Heart left ventricle (tissue), 16 donors: ENCODE data around the gene CYP4F11. TPM values are rescaled to one million over a fixed set of nuclear protein-coding genes. Genes with fewer than 3 reads are reported as not detected.
"Not testable (repeated sequence)": the region's sequence is repeated elsewhere in the genome, so short reads cannot be mapped to it uniquely, and the experiment has no call there.

Experiments used
- ATAC-seq, 4 donors: fragments of 200-7000 bp; cut with Tn5 transposase; one replicate each; pipeline ENCODE4 v1.9.1; 2020 to 2022; ENCODE audit warnings: moderate library complexity in 4 of 4, mild to moderate bottlenecking in 3 of 4, moderate number of reproducible peaks in 1 of 4
- DNase-seq, 5 donors: peaks; one replicate each; pipeline ENCODE4 v3.0.0-alpha.2; 2020
- H3K27ac ChIP-seq, 12 donors: fragments of 200-600 bp; sonication (generic) in 4 of 12; one replicate each; pipeline versions ENCODE4 v1.5.0 to v1.8.0; 2016 to 2022; ENCODE audit warnings: mild to moderate bottlenecking in 2 of 12
- H3K27me3 ChIP-seq, 9 donors: fragments of 200-600 bp; sonication (generic) in 2 of 9; one replicate each; pipeline versions ENCODE4 v1.5.1 to v1.8.0; 2016 to 2022; ENCODE audit warnings: mild to moderate bottlenecking in 3 of 9
- H3K36me3 ChIP-seq, 9 donors: fragments of 200-600 bp; sonication (generic) in 2 of 9; one replicate each; pipeline versions ENCODE4 v1.5.0 to v1.8.0; 2018 to 2022; ENCODE audit warnings: mild to moderate bottlenecking in 2 of 9
- H3K4me1 ChIP-seq, 12 donors: fragments of 200-600 bp; sonication (generic) in 4 of 12; one replicate each; pipeline versions ENCODE4 v1.5.0 to v1.8.0; 2016 to 2022; ENCODE audit warnings: mild to moderate bottlenecking in 3 of 12
- H3K4me3 ChIP-seq, 12 donors: fragments of 200-600 bp; sonication (generic) in 4 of 12; one replicate each; pipeline versions ENCODE4 v1.5.0 to v1.8.0; 2017 to 2022; ENCODE audit warnings: mild to moderate bottlenecking in 9 of 12, moderate library complexity in 4 of 12
- H3K9me3 ChIP-seq, 12 donors: fragments of 200-600 bp; sonication (generic) in 4 of 12; one replicate each; pipeline versions ENCODE4 v1.5.0 to v1.8.0; 2016 to 2022; ENCODE audit warnings: mild to moderate bottlenecking in 1 of 12
- POLR2A ChIP-seq, 2 donors: fragments of 450-650 bp; IDR thresholded peaks; one replicate each; pipeline ENCODE4 v1.6.1; 2017; ENCODE audit warnings: antibody characterized with exemption in 2 of 2, mild to moderate bottlenecking in 2 of 2, moderate library complexity in 2 of 2
- WGBS, 4 donors: extraction: QIAGEN DNeasy Blood & Tissue Kit in 2 of 4; methylation state at CpG; one replicate each; pipeline versions ENCODE4 v1.1.5 to v1.1.7; 2013 to 2018; 5-methylcytosine and 5-hydroxymethylcytosine counted together
- intact Hi-C, 10 donors: fragments of 100-400 bp; cut with DNase I; formaldehyde crosslinking; loops; one replicate each; pipeline versions ENCODE4 v1.11.1 to v1.14.2; 2022
- polyA plus RNA-seq, 2 donors: library from polyadenylated mRNA; stranded (reverse); fragments of 200-250 nt; gene quantifications; one replicate each; pipeline ENCODE4 v1.2.3, GENCODE V29; 2013
- total RNA-seq, 9 donors: library from RNA; depleted of rRNA in 2 of 9; stranded (reverse); fragments of >200 nt in 2 of 9; fragmentation: NEBNext Ultra II Directional in 3 of 9; extraction: Animal tissue kit (Norgen Biotek cat#: 25700) in 3 of 9; gene quantifications; one replicate each; pipeline versions ENCODE4 v1.1.0 to v1.2.4, GENCODE V29; 2016 to 2023
- TF ChIP-seq, protein P1 (sequence below), 12 donors: fragments of 200-600 bp; sonication (generic) in 4 of 12; IDR thresholded peaks; one replicate each; pipeline versions ENCODE4 v1.5.0 to v1.8.0; 2018 to 2022; ENCODE audit warnings: antibody characterized with exemption in 12 of 12, mild to moderate bottlenecking in 5 of 12
- donor health status: ischemic (EF 13 %, LVEDD 7.1; RV severe dilation, severe dysfunction).
- donor health status: healthy with polysubstance abuse.
- donor health status: DM: no; HTN: yes; CAD: no.
- donor health status: DM: no; HTN: no; CAD: no.
- donor health status: ischemic (EF 25% LVEDD 6.9; RV normal size, moderate dysfunction).
- donor health status: ischemic (EF 25% LVEDD 5.7; RV mildly dilated, moderate dysfunction).
- donor health status: healthy.
- donor health status: DM: yes; HTN: yes; CAD: no.
- donor health status: ischemic (EF 35%, LVEDD 5.7; RV mildly dilated, moderate dysfunction).
- donor health status: nonischemic (EF 11% LVEDD 7.7; RV severe dilation, severe dysfunction).
- donor health status: DM: yes; HTN: yes; CAD: no.
- donor health status: PGD.
- donor health status: ischemic (EF 29% LVEDD 5.4; RV normal size, mild dysfunction).
- donor health status: nonischemic (EF 23%, LVEDD 6.1; RV moderate dilation, normal function).

The CYP4F11 gene
- total and polyA plus RNA-seq, 11 donors: 0.07 to 1.6 (median 0.27) TPM; not detected in 4

DNA sequence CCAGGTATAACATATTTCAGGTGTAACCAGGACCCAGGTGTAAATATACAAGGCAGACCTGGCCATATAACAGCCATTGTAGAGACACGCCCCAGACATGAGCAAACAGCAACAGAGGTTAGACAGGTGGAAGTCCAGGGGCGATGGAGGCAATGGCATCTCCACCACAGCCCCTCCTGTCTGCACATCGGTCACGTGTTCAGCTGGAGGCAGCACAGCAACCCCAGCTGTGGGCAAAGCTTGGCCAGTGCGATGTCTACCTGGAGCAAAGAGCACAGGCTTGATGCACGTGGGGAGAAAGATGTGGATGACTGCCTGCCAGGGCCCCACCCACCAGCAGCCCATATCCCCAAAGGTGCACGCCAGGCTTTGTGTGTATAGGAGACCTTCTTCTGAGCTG is 40.9 kb downstream of the CYP4F11 start:
- WGBS, 4 donors: 50 to 60% (median 56%) methylated on average over 7 of the region's 7 CpGs
- Histone ChIP-seq H3K27me3 (peaks cover 0 to 15% (median 0%) of the 10 kb centered on the region in 9 donors), H3K36me3 (no peaks in the 10 kb centered on the region), H3K4me1 (no peaks in the 10 kb centered on the region), H3K4me3 (no peak overlapping the region), H3K27ac (no peak overlapping the region), H3K9me3 (no peaks in the 10 kb centered on the region)
- DNase-seq (no peak), ATAC-seq (no peak)
- TF ChIP-seq, protein P1, sequence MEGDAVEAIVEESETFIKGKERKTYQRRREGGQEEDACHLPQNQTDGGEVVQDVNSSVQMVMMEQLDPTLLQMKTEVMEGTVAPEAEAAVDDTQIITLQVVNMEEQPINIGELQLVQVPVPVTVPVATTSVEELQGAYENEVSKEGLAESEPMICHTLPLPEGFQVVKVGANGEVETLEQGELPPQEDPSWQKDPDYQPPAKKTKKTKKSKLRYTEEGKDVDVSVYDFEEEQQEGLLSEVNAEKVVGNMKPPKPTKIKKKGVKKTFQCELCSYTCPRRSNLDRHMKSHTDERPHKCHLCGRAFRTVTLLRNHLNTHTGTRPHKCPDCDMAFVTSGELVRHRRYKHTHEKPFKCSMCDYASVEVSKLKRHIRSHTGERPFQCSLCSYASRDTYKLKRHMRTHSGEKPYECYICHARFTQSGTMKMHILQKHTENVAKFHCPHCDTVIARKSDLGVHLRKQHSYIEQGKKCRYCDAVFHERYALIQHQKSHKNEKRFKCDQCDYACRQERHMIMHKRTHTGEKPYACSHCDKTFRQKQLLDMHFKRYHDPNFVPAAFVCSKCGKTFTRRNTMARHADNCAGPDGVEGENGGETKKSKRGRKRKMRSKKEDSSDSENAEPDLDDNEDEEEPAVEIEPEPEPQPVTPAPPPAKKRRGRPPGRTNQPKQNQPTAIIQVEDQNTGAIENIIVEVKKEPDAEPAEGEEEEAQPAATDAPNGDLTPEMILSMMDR (IDR thresholded peaks at IDR 0.05): no peak
- no peak for TF ChIP-seq POLR2A (IDR thresholded peaks at IDR 0.05)
- intact Hi-C loops: no loop called here

DNA sequence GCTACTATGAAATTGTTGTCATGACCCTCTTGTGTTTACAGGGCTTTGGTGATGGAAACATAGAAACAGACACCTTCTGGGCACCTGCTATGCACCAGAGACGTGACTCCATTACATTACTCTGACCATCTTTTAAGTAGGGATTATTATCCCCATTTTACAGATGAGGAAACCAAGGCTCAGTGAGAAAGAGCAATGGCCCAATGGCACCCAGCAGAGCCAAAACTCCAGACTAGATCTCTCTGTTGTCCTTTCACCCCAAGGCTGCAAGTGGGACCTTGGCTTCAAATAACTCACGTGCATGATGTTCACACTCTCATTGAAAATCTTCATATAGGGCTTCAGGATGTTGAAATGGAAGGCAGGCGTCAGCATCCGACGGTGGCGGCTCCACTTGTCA is 42.3 kb downstream of the CYP4F11 start:
- DNase-seq (no peak), ATAC-seq (no peak)
- H3K4me3 ChIP-seq: no peak overlapping the region
- no peaks in the 10 kb centered on the region for H3K36me3 ChIP-seq
- H3K27me3 ChIP-seq: peaks cover 0 to 9% (median 0%) of the 10 kb centered on the region in 9 donors
- intact Hi-C loops: no loop called here
- no peaks in the 10 kb centered on the region for H3K4me1 ChIP-seq
- TF ChIP-seq, protein P1 (IDR thresholded peaks at IDR 0.05): no peak
- no peak for TF ChIP-seq POLR2A (IDR thresholded peaks at IDR 0.05)
- 72 to 82% (median 75%) methylated on average over 6 of the region's 6 CpGs for WGBS, 4 donors
- H3K27ac ChIP-seq: no peak overlapping the region
- H3K9me3 ChIP-seq: no peaks in the 10 kb centered on the region

DNA sequence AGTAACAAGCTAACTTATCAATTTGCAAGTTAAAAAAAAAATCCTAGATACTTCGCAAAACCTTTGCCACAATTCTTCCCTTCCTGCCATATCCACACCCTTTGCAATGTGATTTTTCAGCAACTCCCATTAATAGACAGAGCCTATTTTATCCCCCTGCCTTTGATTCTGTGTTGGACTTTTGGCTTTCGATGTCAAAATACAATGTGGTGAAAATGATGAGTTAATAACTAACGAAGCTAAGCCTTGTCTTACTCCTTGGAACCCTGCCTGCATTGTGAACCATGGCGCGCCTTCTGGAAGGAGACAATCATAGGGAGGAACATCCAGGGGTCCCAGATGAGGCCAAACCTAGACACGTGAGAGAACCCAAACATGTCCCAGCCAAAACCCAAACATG is 42.9 kb downstream of the CYP4F11 start:
- no peaks in the 10 kb centered on the region for H3K4me1 ChIP-seq
- ATAC-seq: no peak
- TF ChIP-seq POLR2A (IDR thresholded peaks at IDR 0.05): no peak
- TF ChIP-seq, protein P1 (IDR thresholded peaks at IDR 0.05): no peak
- H3K27ac ChIP-seq: no peak overlapping the region
- H3K9me3 ChIP-seq: no peaks in the 10 kb centered on the region
- 67 to 78% (median 71%) methylated on average over 6 of the region's 6 CpGs for WGBS, 4 donors
- H3K36me3 ChIP-seq: no peaks in the 10 kb centered on the region
- peaks cover 0 to 10% (median 0%) of the 10 kb centered on the region in 9 donors for H3K27me3 ChIP-seq
- DNase-seq: no peak
- intact Hi-C loops: no loop called here
- H3K4me3 ChIP-seq: no peak overlapping the region

DNA sequence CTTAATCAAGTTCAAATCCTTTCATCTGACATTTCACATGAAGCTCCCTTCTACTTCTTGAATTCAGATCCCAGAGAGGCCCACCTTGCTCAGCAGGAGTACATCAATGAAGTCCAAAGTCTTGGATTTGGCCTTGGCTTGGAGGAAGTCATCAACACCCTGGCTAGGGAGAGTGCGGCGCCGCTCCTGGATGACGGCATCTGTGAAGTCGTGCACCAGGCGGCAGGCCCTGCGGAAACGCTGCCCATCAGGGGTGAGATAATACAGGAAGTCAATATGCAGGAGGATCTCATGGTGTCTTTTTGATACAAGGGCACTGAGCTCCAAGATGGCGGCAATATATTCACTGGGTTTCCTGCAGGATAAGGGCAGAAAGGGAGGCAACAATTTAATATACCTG is 45.0 kb downstream of the CYP4F11 start:
- H3K36me3 ChIP-seq, H3K4me3 ChIP-seq, H3K9me3 ChIP-seq, ATAC-seq, intact Hi-C loops, DNase-seq, H3K27me3 ChIP-seq, H3K4me1 ChIP-seq, H3K27ac ChIP-seq: not testable (repeated sequence)
- 66 to 84% (median 79%) methylated on average over 6 to 9 of the region's 9 CpGs for WGBS, 4 donors

DNA sequence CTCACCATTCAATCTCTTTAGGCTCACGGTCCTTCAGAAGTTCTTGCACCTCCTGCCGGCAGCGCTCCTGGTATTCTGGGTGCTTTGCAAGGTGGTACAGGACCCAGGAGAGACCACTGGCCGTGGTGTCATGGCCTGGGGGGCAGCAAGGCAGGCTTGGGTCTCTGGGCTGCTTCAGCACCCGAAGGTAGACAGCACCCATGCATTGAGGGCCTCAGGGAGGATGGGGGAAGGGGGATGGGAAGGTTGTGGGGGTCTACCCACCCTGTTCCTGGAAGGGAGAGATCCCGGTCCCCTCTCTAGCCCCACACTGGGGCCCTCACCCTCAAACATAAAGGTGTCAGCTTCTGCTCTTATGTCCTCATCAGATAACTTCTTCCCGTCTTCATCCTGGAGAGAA is 48.4 kb downstream of the CYP4F11 start:
- Histone ChIP-seq H3K36me3 (no peaks in the 10 kb centered on the region), H3K4me1 (no peaks in the 10 kb centered on the region), H3K27me3 (peaks cover 0 to 12% (median 0%) of the 10 kb centered on the region in 9 donors), H3K27ac (no peak overlapping the region), H3K9me3 (no peaks in the 10 kb centered on the region), H3K4me3 (no peak overlapping the region)
- ATAC-seq: no peak
- 63 to 74% (median 68%) methylated on average over 6 to 7 of the region's 7 CpGs for WGBS, 4 donors
- intact Hi-C loops: no loop called here
- no peak for DNase-seq
- TF ChIP-seq, protein P1 (IDR thresholded peaks at IDR 0.05): no peak
